ENCODE data around the gene ZNF883.
"Not testable (repeated sequence)": the region's sequence is repeated elsewhere in the genome, so short reads cannot be mapped to it uniquely, and the experiment has no call there.

ZNF883 gene

DNA sequence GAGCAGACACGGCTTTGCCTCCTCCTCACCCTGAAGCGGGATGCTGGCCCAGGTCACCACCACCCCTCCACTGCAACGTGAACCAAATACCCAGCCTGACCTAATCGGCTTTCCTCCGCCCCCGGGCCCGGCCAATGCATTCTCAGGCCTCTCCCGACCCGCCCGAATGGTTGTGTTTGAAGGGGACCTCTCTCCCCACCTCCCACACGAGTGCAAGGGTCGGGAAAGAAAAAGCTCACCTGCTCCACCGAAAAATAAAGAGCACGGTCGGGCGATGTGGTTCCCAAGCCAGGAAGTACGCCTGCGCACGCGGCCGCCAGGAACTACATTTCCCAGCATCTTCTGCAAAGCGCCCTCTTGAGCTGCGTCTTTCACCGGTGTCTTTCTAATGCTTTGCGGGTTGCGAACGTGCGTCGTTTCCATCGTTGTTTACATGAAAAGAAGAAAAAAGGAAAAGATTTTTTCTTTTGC lies at the start of gene ZNF883:
Gene ZNF883, minus strand, starts transcription at position 282 of the 471 bp plus-strand sequence.
- H3K4me3 ChIP-seq (replicated peaks; ENCODE audit: low read depth, low read length) = no peak within 1 kb of the TSS; the same call in 1 of the 2 replicates
- no peaks in the 10 kb centered on the region for H3K27me3 ChIP-seq (replicated peaks; ENCODE audit: control insufficient read depth, insufficient read depth, low read length)
- TF ChIP-seq, protein P1, sequence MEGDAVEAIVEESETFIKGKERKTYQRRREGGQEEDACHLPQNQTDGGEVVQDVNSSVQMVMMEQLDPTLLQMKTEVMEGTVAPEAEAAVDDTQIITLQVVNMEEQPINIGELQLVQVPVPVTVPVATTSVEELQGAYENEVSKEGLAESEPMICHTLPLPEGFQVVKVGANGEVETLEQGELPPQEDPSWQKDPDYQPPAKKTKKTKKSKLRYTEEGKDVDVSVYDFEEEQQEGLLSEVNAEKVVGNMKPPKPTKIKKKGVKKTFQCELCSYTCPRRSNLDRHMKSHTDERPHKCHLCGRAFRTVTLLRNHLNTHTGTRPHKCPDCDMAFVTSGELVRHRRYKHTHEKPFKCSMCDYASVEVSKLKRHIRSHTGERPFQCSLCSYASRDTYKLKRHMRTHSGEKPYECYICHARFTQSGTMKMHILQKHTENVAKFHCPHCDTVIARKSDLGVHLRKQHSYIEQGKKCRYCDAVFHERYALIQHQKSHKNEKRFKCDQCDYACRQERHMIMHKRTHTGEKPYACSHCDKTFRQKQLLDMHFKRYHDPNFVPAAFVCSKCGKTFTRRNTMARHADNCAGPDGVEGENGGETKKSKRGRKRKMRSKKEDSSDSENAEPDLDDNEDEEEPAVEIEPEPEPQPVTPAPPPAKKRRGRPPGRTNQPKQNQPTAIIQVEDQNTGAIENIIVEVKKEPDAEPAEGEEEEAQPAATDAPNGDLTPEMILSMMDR (IDR thresholded peaks at IDR 0.05; ENCODE audit: insufficient read depth, low read length, poor library complexity, severe bottlenecking) = no peak
- peak; percentile 9 for DNase-seq (ENCODE audit: extremely low read depth, insufficient read length)
- H3K36me3 ChIP-seq (ENCODE audit: control insufficient read depth, insufficient read depth, low read length) = no peaks in the 10 kb centered on the region

GRCh38 chr9:113061072-113061850 lies 49.3 kb upstream of the ZNF883 start:
- not testable (repeated sequence) for H3K27me3 ChIP-seq (replicated peaks; ENCODE audit: control insufficient read depth, insufficient read depth, low read length); H3K4me3 ChIP-seq (replicated peaks; ENCODE audit: low read depth, low read length); H3K36me3 ChIP-seq (ENCODE audit: control insufficient read depth, insufficient read depth, low read length)
- DNase-seq (ENCODE audit: extremely low read depth, insufficient read length) = peak; percentile 20

DNA sequence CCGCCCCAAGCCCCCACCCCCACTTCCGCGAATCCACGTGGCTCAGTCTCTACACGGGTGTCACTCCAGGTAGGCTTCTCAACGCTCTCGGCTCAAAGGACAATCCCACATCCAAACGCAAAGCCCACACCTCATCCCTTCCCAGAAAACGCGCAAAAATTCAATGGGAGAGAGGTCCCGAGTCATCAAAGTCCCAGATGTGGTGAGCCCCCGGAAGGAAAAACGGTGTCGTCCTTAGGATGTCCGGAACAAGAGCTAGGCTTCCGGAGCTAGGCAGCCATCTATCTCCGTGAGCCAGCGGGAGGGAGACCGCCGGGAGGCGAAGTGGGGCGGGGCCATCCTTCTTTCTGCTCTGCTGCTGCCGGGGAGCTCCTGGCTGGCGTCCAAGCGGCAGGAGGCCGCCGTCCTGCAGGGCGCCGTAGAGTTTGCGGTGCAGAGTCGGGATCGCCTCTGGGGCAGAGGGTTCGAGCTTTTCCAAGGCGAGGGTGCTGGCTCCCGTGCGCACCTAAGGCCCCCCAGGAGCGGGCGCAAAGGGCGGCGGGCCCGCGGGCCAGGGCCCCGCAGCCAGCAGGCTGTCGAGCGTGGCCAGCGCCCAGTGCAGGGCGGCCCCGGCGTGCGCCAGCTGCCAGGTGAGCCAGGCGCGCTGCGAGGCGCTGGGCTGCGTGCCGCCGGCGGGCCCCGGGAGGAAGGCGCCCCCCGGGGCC lies 47.7 kb upstream of the ZNF883 start:
- not testable (repeated sequence) for H3K27me3 ChIP-seq (replicated peaks; ENCODE audit: control insufficient read depth, insufficient read depth, low read length); H3K4me3 ChIP-seq (replicated peaks; ENCODE audit: low read depth, low read length); DNase-seq (ENCODE audit: extremely low read depth, insufficient read length); H3K36me3 ChIP-seq (ENCODE audit: control insufficient read depth, insufficient read depth, low read length)

- no peak for DNase-seq (ENCODE audit: extremely low read depth, insufficient read length)
- H3K4me3 ChIP-seq (replicated peaks; ENCODE audit: low read depth, low read length) = peak overlapping the region; percentile 72
- no peaks in the 10 kb centered on the region for H3K36me3 ChIP-seq (ENCODE audit: control insufficient read depth, insufficient read depth, low read length)
- TF ChIP-seq, protein P1 (IDR thresholded peaks at IDR 0.05; ENCODE audit: insufficient read depth, low read length, poor library complexity, severe bottlenecking) = no peak
- no peaks in the 10 kb centered on the region for H3K27me3 ChIP-seq (replicated peaks; ENCODE audit: control insufficient read depth, insufficient read depth, low read length)
These were observed 45.2 kb upstream of the ZNF883 start for GRCh38 chr9:113057193-113057592.

GRCh38 chr9:113056191-113057106 lies 44.5 kb upstream of the ZNF883 start, which contains the start of gene ZFP37:
Gene ZFP37 (minus strand): TSS chr9:113056724. CDS start chr9:113056688, 36 bp downstream.
- Histone ChIP-seq H3K36me3 (ENCODE audit: control insufficient read depth, insufficient read depth, low read length) (no peaks in the 10 kb centered on the region), H3K27me3 (replicated peaks; ENCODE audit: control insufficient read depth, insufficient read depth, low read length) (no peaks in the 10 kb centered on the region), H3K4me3 (replicated peaks; ENCODE audit: low read depth, low read length) (peak within 1 kb of the TSS; percentile 72)
- TF ChIP-seq, protein P1 (IDR thresholded peaks at IDR 0.05; ENCODE audit: insufficient read depth, low read length, poor library complexity, severe bottlenecking) = no peak
- peak; percentile 89 for DNase-seq (ENCODE audit: extremely low read depth, insufficient read length)

DNA sequence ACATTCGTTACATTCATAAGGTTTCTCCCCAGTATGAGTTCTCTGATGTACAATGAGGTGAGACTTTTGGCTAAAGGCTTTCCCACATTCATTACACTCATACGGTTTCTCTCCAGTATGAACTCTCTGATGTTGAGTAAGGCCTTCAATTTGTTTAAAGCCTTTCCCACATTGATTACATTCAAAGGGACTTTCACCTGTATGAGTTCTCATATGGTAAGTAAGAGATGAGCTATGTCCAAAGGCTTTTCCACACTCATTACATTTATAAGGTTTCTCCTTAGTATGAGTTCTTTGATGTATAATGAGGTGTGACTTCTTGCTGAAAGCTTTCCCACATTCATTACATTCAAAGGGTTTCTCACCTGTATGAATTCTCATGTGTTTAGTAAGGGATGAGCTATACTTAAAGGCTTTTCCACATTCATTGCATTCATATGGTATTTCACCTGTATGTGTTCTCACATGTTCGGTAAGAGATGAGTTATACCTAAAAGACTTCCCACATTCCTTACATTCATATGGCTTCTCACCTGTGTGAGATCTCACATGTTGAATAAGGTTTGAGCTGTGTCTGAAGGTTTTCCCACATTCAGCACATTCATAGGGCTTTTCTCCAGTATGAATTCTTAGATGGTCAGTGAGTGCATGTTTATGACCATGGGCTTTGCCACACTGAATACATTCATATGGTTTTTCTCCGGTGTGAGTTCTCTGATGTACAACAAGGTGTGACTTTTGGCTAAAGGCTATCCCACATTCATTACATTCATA lies 31.1 kb upstream of the ZNF883 start:
- no peaks in the 10 kb centered on the region for H3K36me3 ChIP-seq (ENCODE audit: control insufficient read depth, insufficient read depth, low read length)

More for the DNA sequence above, 31.1 kb upstream of the ZNF883 start:
- no peak overlapping the region for H3K4me3 ChIP-seq (replicated peaks; ENCODE audit: low read depth, low read length)
- TF ChIP-seq, protein P1 (IDR thresholded peaks at IDR 0.05; ENCODE audit: insufficient read depth, low read length, poor library complexity, severe bottlenecking) = no peak
- DNase-seq (ENCODE audit: extremely low read depth, insufficient read length) = no peak
- no peaks in the 10 kb centered on the region for H3K27me3 ChIP-seq (replicated peaks; ENCODE audit: control insufficient read depth, insufficient read depth, low read length)
